NOMO-1 treated with dmso at 0.1 percent for 144 hours (cell line): Measurements from ENCODE around the gene SYTL5.
A peak's percentile ranks its signal among the peaks of the same experiment; 100 is the strongest.
"Not testable (repeated sequence)": the region's sequence is repeated elsewhere in the genome, so short reads cannot be mapped to it uniquely, and the experiment has no call there.

Experiments
- DNase-seq: peaks from one replicate; lab custom pipeline; 2025; ENCODE audit not compliant: unreplicated experiment; lab: John Stamatoyannopoulos, UW

Gene SYTL5

GRCh38 chrX:38006291-38006690 lies at the start of gene SYTL5:
Gene SYTL5 (plus strand): TSS chrX:38006553. CDS start chrX:38033890, 27,337 bp downstream.
- DNase-seq, result no peak

- DNase-seq, result no peak
Measured at GRCh38 chrX:37958525-37959211, 47.7 kb upstream of the SYTL5 start.

- DNase-seq, result no peak
Measured at GRCh38 chrX:37959212-37960021, 46.9 kb upstream of the SYTL5 start.

- no peak for DNase-seq
Measured at GRCh38 chrX:37961118-37961517, 45.2 kb upstream of the SYTL5 start.

GRCh38 chrX:37967714-37968113 lies 38.6 kb upstream of the SYTL5 start:
- no peak for DNase-seq

- DNase-seq, result no peak
Measured at GRCh38 chrX:37975421-37975820, 30.9 kb upstream of the SYTL5 start.

- DNase-seq, result no peak
Measured at GRCh38 chrX:37976153-37976552, 30.2 kb upstream of the SYTL5 start.

GRCh38 chrX:37984880-37985279 lies 21.5 kb upstream of the SYTL5 start:
- DNase-seq, result no peak

- no peak for DNase-seq
Measured at GRCh38 chrX:37986893-37987292, 19.5 kb upstream of the SYTL5 start.

- DNase-seq, result peak; percentile 39
Measured at GRCh38 chrX:37989304-37989703, 17.0 kb upstream of the SYTL5 start.

GRCh38 chrX:37991303-37991702 lies 15.1 kb upstream of the SYTL5 start:
- DNase-seq, result not testable (repeated sequence)

- no peak for DNase-seq
Measured at GRCh38 chrX:37993176-37993575, 13.2 kb upstream of the SYTL5 start.

- DNase-seq, result no peak
Measured at GRCh38 chrX:37993837-37994619, 12.3 kb upstream of the SYTL5 start.

GRCh38 chrX:37995428-37995827 lies 10.9 kb upstream of the SYTL5 start:
- DNase-seq, result no peak

GRCh38 chrX:37997096-37997495 lies 9.3 kb upstream of the SYTL5 start:
- DNase-seq, result no peak

GRCh38 chrX:37998586-37999262 lies 7.6 kb upstream of the SYTL5 start:
- DNase-seq, result no peak

GRCh38 chrX:38000706-38001105 lies 5.6 kb upstream of the SYTL5 start:
- DNase-seq, result no peak

- DNase-seq, result no peak
Measured at GRCh38 chrX:38004046-38004445, 2.3 kb upstream of the SYTL5 start.

- no peak for DNase-seq
Measured at GRCh38 chrX:38006778-38007177, 425 bp downstream of the SYTL5 start.

- DNase-seq, result no peak
Measured at GRCh38 chrX:38008658-38009057, 2.3 kb downstream of the SYTL5 start.

- no peak for DNase-seq
Measured at GRCh38 chrX:38009641-38010040, 3.3 kb downstream of the SYTL5 start.
